Measurements from ENCODE around the gene MTUS2.

The MTUS2 gene

GRCh38 chr13:29515372-29515771 lies 695.2 kb downstream of the MTUS2 start:
- no peak for DNase-seq (ENCODE audit: low read depth in 2 of 2, low spot score in 1 of 2)

- no peak for DNase-seq (ENCODE audit: low read depth in 2 of 2, low spot score in 1 of 2)
Measured at GRCh38 chr13:29516012-29516411, 695.9 kb downstream of the MTUS2 start.

- DNase-seq (ENCODE audit: low read depth in 2 of 2, low spot score in 1 of 2) = no peak
Measured at GRCh38 chr13:29516880-29517279, 696.7 kb downstream of the MTUS2 start.

DNA sequence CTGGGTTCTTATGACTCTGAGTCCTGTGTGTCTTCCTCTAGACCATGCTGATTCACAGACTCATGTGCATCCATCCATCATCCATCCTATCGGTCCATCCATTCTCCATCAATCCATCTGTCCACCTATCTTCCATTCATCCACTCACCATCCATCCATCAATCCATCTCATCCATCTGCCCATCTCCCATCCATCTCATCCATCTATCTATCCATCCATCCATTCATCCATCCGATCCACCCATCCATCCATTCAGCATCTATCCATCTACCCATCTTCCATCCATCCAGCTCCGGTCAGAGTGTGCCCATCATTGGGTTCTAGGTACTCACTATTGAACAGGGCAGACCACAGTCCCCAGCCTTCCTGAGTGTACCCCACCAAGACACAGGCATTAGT lies 699.8 kb downstream of the MTUS2 start:
- no peak for DNase-seq (ENCODE audit: low read depth in 2 of 2, low spot score in 1 of 2)

- DNase-seq (ENCODE audit: low read depth in 2 of 2, low spot score in 1 of 2) = no peak
Measured at GRCh38 chr13:29520671-29521070, 700.5 kb downstream of the MTUS2 start.

DNA sequence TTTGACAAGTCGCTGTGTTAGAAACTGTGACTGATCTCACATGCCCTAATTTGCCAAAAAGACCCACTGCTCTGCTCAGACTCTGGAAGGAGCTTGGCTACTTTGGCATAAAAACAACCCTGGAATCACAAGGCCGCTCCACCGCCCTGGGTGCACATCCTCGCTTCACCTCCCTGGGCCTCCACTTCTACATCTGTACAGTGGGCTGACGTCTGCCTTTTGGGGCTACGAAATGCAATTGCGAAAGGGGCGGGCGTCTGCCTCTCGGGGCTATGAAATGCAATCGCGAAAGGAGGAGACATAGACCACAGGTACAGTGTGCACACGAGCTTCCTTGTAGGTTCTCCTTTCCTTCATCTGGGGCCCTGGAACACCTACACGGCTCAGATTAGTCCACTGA lies 701.2 kb downstream of the MTUS2 start:
- DNase-seq (ENCODE audit: low read depth in 2 of 2, low spot score in 1 of 2) = no peak

DNA sequence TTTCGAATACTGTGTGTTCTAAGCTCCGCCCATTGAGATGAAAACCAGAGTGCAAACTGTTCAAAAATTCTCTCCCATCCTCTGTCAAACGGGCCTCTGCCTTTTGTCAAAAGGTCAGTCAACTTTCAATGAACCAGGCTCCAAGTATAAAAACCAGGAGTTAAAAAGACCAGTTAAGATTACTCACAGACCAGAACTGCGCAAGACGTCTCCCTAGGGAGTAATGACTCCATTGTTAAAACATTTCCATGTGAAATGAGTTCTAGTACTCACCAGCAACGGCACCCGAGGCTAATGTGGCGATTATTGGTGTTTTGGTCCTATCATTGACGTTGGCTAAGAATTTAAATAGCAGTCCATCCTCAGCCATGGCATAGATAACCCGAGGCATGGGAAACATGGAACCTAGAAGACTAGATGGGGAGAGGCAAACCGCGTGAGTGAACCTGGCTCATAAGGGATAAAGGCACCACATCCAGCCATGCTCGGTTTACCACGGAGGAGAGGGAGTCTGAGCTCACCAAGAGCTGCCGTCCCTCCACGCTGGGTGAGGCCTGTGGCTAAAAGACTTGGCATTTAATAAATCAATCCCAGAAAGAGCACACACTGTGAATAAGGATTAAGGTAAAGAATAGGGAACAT lies 702.0 kb downstream of the MTUS2 start:
- no peak for DNase-seq (ENCODE audit: low read depth in 2 of 2, low spot score in 1 of 2)

GRCh38 chr13:29523199-29523961 lies 703.2 kb downstream of the MTUS2 start:
- no peak for DNase-seq (ENCODE audit: low read depth in 2 of 2, low spot score in 1 of 2)

DNA sequence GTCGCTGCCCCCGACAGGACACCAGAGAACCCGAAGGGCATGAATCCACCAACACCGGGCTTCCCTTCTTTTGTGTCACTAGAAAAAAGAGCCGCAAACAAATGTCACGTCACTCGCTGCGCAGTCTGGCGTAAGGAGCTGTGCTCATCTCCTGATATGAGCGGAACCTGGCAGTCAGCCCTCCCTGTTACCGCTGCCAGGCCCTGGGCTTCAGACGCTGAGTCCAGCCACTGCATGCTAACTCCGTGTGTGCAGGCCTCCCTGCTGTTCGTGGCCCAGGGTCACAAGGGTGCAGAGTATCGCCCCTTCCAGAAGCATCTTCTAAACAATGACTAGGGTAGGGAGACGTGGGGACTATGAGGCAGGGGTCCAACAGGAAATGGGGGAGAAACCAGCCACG lies 704.0 kb downstream of the MTUS2 start:
- DNase-seq (ENCODE audit: low read depth in 2 of 2, low spot score in 1 of 2) = no peak

GRCh38 chr13:29524641-29525040 lies 704.5 kb downstream of the MTUS2 start:
- no peak for DNase-seq (ENCODE audit: low read depth in 2 of 2, low spot score in 1 of 2)

- no peak for DNase-seq (ENCODE audit: low read depth in 2 of 2, low spot score in 1 of 2)
Measured at GRCh38 chr13:29525757-29526156, 705.6 kb downstream of the MTUS2 start.

- no peak for DNase-seq (ENCODE audit: low read depth in 2 of 2, low spot score in 1 of 2)
Measured at GRCh38 chr13:29526741-29527140, 706.6 kb downstream of the MTUS2 start.

DNA sequence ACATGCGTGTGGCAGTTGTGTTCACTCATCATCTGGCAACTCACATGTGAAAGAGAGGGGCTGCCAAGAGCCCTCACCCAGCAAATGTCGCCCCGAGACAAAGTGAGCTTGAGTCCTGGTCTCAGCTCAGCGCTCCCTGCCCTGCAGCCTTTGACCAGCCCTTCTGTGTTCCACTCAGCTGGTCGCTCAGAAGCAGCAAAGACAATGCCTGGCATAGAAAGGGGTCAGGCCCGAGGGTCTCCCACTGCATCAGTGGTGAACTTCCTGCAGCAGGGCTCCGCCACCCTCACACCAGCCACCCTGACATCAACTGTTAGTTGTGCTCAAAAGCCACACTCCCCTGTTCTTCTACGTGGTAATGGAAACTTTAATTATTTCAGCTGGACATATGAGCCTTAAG lies 707.4 kb downstream of the MTUS2 start:
- no peak for DNase-seq (ENCODE audit: low read depth in 2 of 2, low spot score in 1 of 2)

DNA sequence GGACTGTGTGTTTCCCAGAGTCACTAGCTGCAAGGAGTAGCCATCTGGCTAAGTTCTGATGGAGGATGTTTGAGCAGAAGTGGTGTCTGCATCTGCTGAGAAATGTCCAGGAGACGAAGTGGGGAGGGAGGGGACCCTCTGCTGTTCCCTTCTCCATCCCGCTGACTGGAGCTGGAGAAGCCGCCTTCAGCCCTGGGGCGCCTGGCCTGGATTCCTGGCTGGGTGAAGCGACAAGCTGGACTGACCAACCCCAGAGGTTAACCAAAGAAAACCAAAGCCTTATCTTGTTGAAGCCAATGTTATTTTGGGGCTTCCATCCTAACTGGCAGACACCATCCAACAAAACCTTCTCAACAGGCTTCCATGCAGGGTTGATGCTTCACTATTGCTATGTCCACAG lies 707.8 kb downstream of the MTUS2 start:
- no peak for DNase-seq (ENCODE audit: low read depth in 2 of 2, low spot score in 1 of 2)

DNA sequence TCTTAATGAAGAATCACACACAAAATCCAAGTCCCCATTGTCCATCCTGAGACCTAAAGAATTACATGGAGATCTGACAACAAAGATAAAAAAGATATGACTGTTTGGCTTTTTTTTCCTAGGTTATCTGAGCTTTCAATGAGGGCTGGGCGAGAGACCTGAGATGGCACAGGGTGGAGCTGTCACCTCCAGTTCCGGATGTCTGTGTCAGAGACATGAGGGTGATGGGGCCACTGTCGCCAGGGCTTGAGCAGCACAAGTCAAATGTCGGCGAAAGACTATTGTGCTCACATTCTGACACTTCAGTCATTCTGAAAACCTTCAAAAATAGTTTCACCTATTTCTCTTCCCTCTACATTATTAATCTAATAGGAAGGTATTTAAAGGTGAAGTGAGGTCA lies 709.6 kb downstream of the MTUS2 start:
- DNase-seq (ENCODE audit: low read depth in 2 of 2, low spot score in 1 of 2) = no peak

DNA sequence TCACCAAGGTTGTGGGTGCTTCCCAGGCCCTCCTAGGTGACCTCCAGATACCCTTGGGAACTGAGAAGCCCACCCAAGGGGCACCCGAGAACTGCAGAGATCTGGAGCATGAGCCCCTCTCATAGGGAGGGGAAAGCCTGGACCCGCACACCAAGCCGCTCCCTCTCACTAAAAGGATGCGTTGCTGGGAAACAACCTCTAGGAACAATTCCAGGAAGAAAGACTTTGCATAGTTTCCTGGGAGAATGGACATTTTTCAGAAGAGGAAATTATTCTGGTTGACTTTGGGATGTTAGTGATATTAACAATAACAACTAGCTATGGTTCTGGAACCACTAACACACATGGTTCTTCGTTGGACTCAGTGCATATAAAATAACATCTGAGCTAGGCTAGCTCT lies 710.8 kb downstream of the MTUS2 start:
- no peak for DNase-seq (ENCODE audit: low read depth in 2 of 2, low spot score in 1 of 2)

- DNase-seq (ENCODE audit: low read depth in 2 of 2, low spot score in 1 of 2) = no peak
Measured at GRCh38 chr13:29532116-29532515, 712.0 kb downstream of the MTUS2 start.

DNA sequence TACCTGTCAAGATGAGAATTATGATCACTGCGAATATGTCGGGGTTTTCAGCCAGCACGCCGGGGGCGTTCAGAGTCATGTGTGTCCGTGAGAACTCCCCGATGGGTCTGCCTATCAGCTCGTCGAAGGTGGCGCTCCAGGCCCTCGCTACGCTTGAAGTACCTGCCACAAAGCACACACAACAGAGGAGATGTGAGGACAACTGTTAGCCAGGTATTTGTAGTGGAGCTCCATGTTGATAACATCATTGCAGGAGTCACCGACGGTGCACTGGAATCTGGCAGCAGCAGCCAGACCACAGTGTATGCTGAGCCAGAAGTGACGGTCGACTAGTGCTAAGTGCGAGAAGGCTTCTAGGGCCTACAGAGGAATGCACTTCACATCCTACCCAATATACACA lies 712.7 kb downstream of the MTUS2 start:
- DNase-seq (ENCODE audit: low read depth in 2 of 2, low spot score in 1 of 2) = no peak

DNA sequence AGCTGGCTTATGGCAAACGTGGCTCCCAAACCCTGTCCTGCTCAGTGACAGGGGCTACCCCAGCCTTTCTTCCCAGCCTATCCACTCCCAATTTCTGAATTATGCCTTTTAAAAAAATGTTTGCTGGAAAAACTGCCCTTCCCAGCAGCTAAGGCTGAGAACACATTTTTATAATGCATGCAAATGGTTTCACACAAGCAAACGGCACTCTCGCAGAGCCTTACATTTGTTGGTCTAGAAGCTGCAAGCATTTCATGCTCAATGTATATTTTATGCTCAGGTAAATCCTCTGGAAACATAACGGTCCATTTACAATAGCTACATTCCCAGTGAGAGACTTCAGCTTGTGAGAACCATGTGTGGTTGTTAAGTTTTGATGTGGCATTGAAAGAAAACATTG lies 713.9 kb downstream of the MTUS2 start:
- no peak for DNase-seq (ENCODE audit: low read depth in 2 of 2, low spot score in 1 of 2)

GRCh38 chr13:29535663-29536655 lies 715.8 kb downstream of the MTUS2 start:
- DNase-seq (ENCODE audit: low read depth in 2 of 2, low spot score in 1 of 2) = no peak

DNA sequence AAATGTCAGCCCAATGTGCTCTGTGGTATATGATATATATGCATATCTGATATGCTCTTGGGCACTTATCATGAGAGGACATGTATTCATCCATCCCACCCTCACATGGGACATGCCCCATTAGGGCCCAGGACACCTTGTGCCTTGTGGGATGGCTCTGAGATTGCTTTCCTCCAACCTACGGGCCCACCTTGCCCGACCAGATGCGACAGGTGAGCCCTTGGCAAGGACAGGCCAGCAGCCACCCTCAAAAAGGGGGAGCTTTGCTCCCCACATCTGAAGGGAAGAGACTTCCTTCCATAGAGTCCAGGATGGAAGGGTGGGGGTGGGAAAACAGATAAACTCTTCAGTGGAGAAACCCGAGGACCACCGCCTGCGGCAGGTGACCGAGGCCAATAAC lies 716.7 kb downstream of the MTUS2 start:
- no peak for DNase-seq (ENCODE audit: low read depth in 2 of 2, low spot score in 1 of 2)
